Right lobe of liver (tissue), 4 donors: Measurements from ENCODE around the gene GOLGA7B.

Source experiments
- POLR2A ChIP-seq: fragments of 450-650 bp; IDR thresholded peaks from one replicate; pipeline ENCODE4 v1.6.1; 2017; ENCODE audit warnings: antibody characterized with exemption, mild to moderate bottlenecking
- TF ChIP-seq, protein P1 (sequence below), 4 donors: fragments of 200-600 bp in 3 of 4; fragments of 450-650 bp in 1 of 4; IDR thresholded peaks; one replicate each; pipeline versions ENCODE4 v1.5.1 to v1.8.0; 2016 to 2022; ENCODE audit warnings: antibody characterized with exemption in 4 of 4, mild to moderate bottlenecking in 2 of 4
- donor health status: DM: no; HTN: no; CAD: no.
- donor health status: DM: no; HTN: no; CAD: no.
- donor health status: DM: no; HTN: yes; CAD: no.

DNA sequence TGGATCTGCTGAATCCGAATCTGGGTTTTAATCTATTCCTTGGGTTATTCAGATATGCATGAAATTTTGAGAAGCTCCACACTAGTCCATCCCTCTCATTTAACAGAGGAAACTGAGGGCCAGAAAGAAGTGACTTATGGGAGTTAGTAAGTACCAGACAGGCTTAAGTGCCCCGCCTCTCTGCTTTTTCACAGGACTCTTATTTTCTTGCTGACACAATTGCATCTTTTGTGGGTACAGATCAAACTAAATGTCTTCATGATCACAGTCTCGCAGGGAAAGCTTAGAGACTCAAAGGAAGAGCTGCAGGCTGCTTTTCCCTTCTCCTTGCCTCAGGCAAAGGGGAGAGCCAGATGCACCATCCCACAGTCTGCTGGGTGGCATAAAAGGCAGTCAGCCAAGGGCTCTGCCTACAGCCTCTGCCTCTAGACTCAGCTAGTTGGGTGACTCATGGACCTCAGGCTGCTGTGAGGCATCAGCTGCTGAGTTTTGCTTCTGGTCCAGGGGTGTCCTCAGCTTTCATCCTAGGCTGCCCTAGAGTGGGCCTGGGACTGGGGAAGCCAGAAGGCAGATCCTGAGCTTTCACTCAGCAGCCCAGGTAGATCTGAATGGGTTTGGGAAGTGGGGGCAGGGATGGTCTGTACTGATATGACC is 11.6 kb downstream of the GOLGA7B start:
- TF ChIP-seq, protein P1, sequence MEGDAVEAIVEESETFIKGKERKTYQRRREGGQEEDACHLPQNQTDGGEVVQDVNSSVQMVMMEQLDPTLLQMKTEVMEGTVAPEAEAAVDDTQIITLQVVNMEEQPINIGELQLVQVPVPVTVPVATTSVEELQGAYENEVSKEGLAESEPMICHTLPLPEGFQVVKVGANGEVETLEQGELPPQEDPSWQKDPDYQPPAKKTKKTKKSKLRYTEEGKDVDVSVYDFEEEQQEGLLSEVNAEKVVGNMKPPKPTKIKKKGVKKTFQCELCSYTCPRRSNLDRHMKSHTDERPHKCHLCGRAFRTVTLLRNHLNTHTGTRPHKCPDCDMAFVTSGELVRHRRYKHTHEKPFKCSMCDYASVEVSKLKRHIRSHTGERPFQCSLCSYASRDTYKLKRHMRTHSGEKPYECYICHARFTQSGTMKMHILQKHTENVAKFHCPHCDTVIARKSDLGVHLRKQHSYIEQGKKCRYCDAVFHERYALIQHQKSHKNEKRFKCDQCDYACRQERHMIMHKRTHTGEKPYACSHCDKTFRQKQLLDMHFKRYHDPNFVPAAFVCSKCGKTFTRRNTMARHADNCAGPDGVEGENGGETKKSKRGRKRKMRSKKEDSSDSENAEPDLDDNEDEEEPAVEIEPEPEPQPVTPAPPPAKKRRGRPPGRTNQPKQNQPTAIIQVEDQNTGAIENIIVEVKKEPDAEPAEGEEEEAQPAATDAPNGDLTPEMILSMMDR (IDR thresholded peaks at IDR 0.05): no peak
- TF ChIP-seq POLR2A: no peak
